IPS-18a (cell line): ENCODE measurements around the gene AP2M1.

Source experiments
- H3K27ac ChIP-seq: one replicate; pipeline ENCODE4 v1.5.1; 2013; ENCODE audit warnings: low read length
- H3K27me3 ChIP-seq: one replicate; pipeline ENCODE4 v1.6.1; 2013; ENCODE audit warnings: mild to moderate bottlenecking, low read length; ENCODE audit not compliant: control insufficient read depth, insufficient read depth
- H3K36me3 ChIP-seq: one replicate; pipeline ENCODE4 v1.6.1; 2013; ENCODE audit warnings: low read depth, low read length; ENCODE audit not compliant: control insufficient read depth
- H3K4me1 ChIP-seq: one replicate; pipeline ENCODE4 v1.6.1; 2013; ENCODE audit warnings: low read depth, low read length; ENCODE audit not compliant: control insufficient read depth
- H3K4me3 ChIP-seq: one replicate; pipeline ENCODE4 v1.5.1; 2013; ENCODE audit warnings: low read length
- H3K9ac ChIP-seq: one replicate; pipeline ENCODE4 v1.6.1; 2013; ENCODE audit warnings: mild to moderate bottlenecking, low read length, moderate library complexity
- H3K9me3 ChIP-seq: one replicate; pipeline ENCODE4 v1.6.1; 2013; ENCODE audit warnings: low read depth, low read length; ENCODE audit not compliant: control insufficient read depth

AP2M1 gene

GRCh38 chr3:184209146-184209923 is 34.7 kb downstream of the AP2M1 start:
- Histone ChIP-seq H3K4me1 (no peaks in the 10 kb centered on the region), H3K9me3 (no peaks in the 10 kb centered on the region), H3K27me3 (no peaks in the 10 kb centered on the region), H3K9ac (no peak overlapping the region), H3K36me3 (no peaks in the 10 kb centered on the region), H3K4me3 (no peak overlapping the region), H3K27ac (no peak overlapping the region)

GRCh38 chr3:184211297-184211696 is 36.6 kb downstream of the AP2M1 start:
- no peaks in the 10 kb centered on the region for H3K4me1 ChIP-seq
- H3K27me3 ChIP-seq, result no peaks in the 10 kb centered on the region
- no peak overlapping the region for H3K9ac ChIP-seq
- H3K4me3 ChIP-seq, result no peak overlapping the region
- H3K9me3 ChIP-seq, result no peaks in the 10 kb centered on the region
- no peak overlapping the region for H3K27ac ChIP-seq
- H3K36me3 ChIP-seq, result no peaks in the 10 kb centered on the region

- Histone ChIP-seq H3K9me3 (no peaks in the 10 kb centered on the region), H3K27me3 (no peaks in the 10 kb centered on the region), H3K36me3 (no peaks in the 10 kb centered on the region), H3K4me1 (no peaks in the 10 kb centered on the region), H3K9ac (no peak overlapping the region), H3K27ac (no peak overlapping the region), H3K4me3 (no peak overlapping the region)
Measured at GRCh38 chr3:184211718-184212117, 37.1 kb downstream of the AP2M1 start.

GRCh38 chr3:184218814-184219213 is 44.2 kb downstream of the AP2M1 start:
- Histone ChIP-seq H3K4me3 (no peak overlapping the region), H3K4me1 (no peaks in the 10 kb centered on the region), H3K9ac (no peak overlapping the region), H3K27ac (no peak overlapping the region), H3K9me3 (no peaks in the 10 kb centered on the region), H3K27me3 (no peaks in the 10 kb centered on the region), H3K36me3 (no peaks in the 10 kb centered on the region)

- Histone ChIP-seq H3K27ac (no peak overlapping the region), H3K36me3 (no peaks in the 10 kb centered on the region), H3K27me3 (peaks cover 10% of the 10 kb centered on the region), H3K9me3 (no peaks in the 10 kb centered on the region), H3K4me1 (no peaks in the 10 kb centered on the region), H3K4me3 (no peak overlapping the region), H3K9ac (no peak overlapping the region)
Measured at GRCh38 chr3:184222521-184222920, 47.9 kb downstream of the AP2M1 start.

GRCh38 chr3:184223946-184224345 is 49.3 kb downstream of the AP2M1 start:
- Histone ChIP-seq H3K36me3 (no peaks in the 10 kb centered on the region), H3K9me3 (no peaks in the 10 kb centered on the region), H3K9ac (no peak overlapping the region), H3K27me3 (peaks cover 24% of the 10 kb centered on the region), H3K4me3 (no peak overlapping the region), H3K27ac (no peak overlapping the region), H3K4me1 (no peaks in the 10 kb centered on the region)

GRCh38 chr3:184227481-184227935 is 52.9 kb downstream of the AP2M1 start:
- H3K27ac ChIP-seq, result no peak overlapping the region

GRCh38 chr3:184228376-184229137 is 53.9 kb downstream of the AP2M1 start:
- H3K9me3 ChIP-seq, result no peaks in the 10 kb centered on the region
- H3K27me3 ChIP-seq, result peaks cover 70% of the 10 kb centered on the region
- peak overlapping the region; percentile 55 for H3K4me3 ChIP-seq
- no peak overlapping the region for H3K9ac ChIP-seq
- no peaks in the 10 kb centered on the region for H3K4me1 ChIP-seq
- H3K27ac ChIP-seq, result no peak overlapping the region
- no peaks in the 10 kb centered on the region for H3K36me3 ChIP-seq

More at GRCh38 chr3:184227481-184227935, 52.9 kb downstream of the AP2M1 start:
- Histone ChIP-seq H3K9ac (no peak overlapping the region), H3K9me3 (no peaks in the 10 kb centered on the region), H3K4me1 (no peaks in the 10 kb centered on the region), H3K4me3 (no peak overlapping the region), H3K36me3 (no peaks in the 10 kb centered on the region), H3K27me3 (peaks cover 60% of the 10 kb centered on the region)

GRCh38 chr3:184229394-184230080 is 54.9 kb downstream of the AP2M1 start, which contains the start of gene VWA5B2:
Gene VWA5B2 (plus strand): TSS chr3:184229585. CDS start chr3:184230529, 944 bp downstream.
- peak within 1 kb of the TSS; percentile 55 for H3K4me3 ChIP-seq
- no peaks in the 10 kb centered on the region for H3K9me3 ChIP-seq
- no peaks in the 10 kb centered on the region for H3K36me3 ChIP-seq
- peaks cover 72% of the 10 kb centered on the region for H3K27me3 ChIP-seq
- no peak within 1 kb of the TSS for H3K9ac ChIP-seq
- no peaks in the 10 kb centered on the region for H3K4me1 ChIP-seq
- H3K27ac ChIP-seq, result no peak within 1 kb of the TSS

- Histone ChIP-seq H3K27ac (no peak overlapping the region), H3K4me3 (peak overlapping the region; percentile 55), H3K4me1 (no peaks in the 10 kb centered on the region), H3K36me3 (no peaks in the 10 kb centered on the region), H3K9ac (no peak overlapping the region), H3K27me3 (peaks cover 72% of the 10 kb centered on the region), H3K9me3 (no peaks in the 10 kb centered on the region)
Measured at GRCh38 chr3:184230081-184230602, 55.5 kb downstream of the AP2M1 start.
